ENCODE measurements around the gene ISCU.

Gene ISCU

DNA sequence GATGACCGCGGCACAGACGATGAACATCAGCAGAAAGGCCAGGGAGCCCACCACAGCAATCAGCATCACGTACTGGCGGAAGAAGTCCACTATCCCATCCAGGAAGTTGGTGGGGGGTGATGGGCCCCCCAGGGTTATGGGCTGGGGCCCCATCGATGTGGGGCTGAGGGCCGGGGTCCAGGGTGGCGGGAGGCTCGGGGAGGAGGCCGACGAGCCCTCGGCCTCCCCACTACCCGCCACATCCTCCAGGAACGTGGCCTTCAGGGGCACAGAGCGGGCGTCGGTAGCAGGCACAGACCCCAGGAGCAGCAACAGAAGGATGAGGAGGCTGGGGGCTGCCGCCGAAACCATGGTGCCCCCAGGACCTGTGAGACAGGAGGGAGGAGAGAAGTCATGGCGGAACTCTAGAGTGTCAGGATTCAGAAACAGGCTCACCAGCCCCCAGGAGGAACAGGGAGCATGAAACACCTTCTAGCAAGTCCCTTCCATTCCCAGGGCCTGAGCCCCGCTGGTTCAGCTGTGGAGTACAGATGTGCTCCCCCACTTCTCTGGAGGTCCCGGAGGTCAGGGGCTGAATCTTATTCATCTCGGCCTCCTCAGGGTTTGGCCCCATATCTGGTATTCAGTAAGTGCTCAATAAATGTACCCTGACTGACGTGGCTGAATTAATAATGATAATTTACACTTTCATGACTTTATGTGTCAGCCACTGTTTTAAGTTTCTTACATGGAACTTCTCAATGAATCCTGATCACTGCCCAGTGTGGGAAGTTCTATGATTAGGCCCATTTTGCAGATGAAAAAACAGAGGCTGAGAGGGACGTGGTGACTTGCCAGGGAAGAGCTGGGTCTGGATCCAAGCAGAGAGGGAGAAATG lies 29.9 kb downstream of the ISCU start:
- DNase-seq: no peak

DNA sequence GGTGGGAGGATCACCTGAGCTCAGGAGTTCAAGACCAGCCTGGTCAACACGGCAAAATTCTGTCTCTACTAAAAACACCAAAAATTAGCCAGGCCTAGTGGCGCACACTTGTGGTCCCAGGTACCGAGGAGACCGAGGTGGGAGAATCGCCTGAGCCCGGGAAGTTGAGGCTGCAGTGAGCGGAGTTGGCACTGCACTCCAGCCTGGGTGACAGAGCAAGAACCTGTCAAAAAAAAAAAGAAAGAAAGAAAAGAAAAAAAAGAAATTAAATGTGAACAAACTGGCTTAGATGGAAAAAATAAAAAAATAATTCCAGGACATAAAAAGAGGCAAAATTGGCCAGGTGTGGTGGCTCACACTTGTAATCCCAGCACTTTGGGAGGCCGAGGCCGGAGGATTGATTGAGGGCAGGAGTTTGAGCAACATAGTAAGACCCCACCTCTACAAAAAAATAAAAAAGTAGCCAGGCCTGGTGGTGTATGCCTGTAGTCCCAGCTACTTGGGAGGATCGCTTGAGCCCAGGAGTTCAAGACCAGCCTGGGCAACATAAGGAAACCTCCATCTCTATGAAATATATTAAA lies 32.0 kb downstream of the ISCU start:
- no peak for DNase-seq

DNA sequence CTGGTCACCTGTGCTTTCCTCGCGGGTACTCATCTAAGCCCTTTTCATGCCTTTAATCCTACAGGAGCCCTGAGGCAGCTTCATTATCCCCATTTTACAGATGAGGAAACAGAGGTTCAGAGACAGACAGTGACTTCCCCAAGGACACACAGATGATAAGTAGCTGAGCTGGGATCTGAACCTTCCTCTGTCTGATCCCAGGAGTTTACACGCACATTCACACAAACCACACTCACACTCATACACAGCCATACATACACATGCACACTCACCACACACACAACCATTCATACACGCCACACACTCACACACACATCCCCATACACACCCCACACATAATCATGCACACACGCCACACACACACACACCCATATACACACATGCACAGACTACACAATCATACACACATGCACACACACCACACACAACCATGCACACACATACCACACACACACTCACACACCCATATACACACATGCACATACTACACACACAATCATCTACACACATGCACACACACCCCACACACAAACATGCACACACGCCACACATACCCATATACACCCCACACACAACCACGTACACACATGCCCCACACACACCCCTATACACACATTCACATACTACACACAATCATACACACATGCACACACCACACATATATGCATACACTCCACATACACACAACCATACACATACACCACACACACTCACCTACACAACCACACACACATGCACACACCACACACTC lies 32.7 kb downstream of the ISCU start:
- DNase-seq: no peak

DNA sequence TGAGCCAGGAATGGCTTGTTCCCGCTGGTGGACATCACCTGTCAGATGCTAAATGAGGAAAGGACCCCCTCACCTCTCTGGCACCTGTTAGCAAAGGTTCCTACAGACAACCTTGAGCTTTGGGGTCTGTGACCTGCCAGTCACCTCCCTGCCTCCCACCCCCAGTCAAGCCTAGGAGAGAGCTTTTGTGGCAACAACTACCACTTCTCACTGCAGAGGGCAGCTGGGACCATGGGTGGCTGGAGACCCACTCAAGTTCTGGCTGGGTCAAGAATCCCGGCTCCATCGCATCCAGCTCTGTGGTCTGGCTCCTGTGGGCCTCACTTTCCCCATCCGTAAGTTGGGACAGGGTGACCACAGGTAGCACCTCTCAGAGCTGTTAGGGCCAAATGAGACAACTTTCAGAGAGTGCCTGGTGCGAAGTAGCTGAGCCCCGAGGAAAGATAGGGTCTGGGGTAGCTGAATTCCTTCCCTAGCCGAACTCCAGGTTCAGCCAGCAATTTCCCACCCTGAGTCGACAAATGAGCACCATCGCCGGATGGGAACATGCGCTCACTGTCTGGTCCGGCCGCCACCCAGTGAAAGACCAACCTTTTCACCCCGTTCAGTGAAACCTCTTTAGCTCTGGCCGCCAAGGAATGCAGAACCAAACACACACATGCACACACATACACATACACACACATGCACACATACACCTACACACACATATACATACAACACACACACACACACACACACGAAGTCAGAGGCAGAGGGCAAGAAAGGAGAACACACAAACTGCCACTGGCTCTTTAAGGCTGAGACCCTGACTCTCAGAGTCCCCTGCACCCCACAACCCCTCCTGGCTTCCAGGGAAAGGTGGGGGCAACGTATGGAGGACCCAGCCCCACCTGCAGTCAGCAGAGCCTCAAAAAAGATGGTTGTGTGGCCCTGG lies 33.6 kb downstream of the ISCU start:
- DNase-seq: no peak

DNA sequence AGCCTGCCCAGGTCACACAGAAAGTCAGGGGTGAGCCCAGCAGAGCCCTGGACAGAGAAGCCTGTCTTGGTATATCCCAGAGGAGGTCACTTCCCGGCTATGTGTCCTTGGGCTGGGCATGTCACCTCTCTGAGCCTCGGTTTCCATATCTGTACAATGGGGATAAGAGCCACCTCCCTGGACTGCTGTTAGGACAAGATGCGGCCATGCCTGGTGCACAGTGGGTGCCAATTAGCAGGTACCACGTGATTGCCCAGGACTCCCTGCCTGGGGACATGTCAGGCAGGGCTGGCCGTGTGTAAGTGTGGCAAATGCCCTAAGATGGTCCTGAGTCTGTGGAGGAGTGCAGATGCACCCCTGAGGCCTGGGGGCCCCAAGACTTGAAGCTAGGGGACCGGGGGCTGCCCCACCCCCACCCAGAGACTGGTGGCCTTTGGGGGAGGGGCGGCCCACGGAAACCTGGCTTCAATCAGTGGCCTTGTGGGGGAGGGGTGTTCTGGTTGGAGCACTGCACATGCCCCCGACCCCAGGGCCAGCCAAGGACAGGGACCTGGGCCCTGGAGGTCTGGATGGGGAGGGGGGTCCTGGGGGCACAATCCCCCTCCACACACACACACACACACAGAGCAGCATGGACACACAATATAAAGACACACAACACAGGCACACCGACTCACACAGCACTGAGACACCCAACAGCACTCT lies 34.6 kb downstream of the ISCU start:
- DNase-seq: no peak

DNA sequence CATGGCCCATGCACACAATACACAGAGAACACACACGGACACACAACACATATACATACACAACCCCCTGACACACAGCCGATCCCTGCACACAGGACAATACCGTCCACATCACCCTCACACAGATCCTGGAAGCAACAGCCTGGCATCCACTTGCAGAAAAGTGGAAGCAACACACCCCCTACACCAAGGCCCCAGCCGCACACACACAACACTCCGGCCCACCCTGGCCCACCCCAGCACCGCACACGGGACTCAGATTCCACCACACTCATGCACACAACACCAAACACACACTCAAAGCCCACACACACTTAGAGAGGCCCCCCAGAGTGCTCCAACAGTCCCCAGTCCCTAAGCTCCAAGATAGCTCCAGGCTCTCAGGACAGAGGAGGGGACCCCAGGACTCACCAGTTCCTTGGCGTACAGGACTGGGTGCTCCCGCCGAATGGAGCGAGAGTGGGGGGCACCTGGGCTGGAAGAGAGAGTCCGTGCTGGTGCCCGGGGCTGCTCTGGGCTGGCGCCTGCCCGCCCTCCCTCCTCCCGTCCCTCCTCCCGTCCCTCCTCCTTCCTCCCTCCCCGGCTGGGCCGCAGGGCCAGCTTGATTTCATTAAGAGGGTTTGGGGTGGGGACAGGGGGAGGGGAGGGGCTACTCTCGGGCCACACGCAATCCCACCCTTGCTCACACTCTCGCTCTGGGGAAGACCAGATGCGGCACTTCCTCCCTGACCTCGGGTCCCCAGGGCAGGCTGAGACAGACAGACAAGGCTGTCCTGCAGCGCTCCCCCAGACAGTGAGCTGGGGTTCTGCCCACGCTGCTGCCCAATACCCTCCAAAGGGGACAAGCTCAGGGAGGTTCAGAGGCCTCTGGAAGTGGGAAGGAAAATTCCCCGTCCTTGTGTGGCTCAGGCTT lies 35.4 kb downstream of the ISCU start, which contains the start of gene TMEM119:
Gene TMEM119, minus strand, starts transcription at position 526 of the 913 bp plus-strand sequence. CDS start 5,701 bp downstream, outside the sequence.
- DNase-seq: no peak

DNA sequence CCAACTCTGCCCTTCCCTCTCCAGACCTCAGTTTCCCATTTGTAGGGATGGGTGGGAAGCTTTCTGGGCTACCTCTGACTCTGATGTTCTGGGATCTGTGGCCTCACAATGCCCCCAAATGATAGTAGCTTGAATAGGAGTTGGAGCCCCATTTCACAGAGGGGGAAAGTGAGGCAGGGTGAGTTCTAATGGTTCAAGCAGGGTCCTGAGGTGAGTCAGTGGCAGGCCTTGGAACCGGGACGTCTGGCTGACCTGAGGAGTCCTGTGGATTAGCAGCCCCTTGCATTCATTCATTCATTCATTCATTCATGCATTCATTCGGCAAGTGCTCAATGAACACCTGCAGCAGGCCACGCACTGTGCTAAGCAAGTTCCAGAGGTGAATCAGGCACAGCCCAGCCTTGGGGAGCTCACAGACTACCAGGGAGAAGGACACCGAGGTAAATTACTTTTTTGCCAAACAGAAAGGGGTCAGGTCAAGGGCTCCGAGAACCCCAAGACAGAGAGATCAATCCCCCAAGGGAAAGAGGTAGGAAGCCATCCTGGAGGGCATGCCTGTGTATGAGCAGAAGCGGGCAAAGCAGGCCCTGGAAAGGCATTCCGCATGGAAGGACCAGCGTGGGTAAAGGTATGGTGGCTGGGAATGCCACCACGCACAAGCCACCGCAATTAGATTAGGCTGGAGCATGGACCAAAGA lies 36.3 kb downstream of the ISCU start:
- no peak for DNase-seq

DNA sequence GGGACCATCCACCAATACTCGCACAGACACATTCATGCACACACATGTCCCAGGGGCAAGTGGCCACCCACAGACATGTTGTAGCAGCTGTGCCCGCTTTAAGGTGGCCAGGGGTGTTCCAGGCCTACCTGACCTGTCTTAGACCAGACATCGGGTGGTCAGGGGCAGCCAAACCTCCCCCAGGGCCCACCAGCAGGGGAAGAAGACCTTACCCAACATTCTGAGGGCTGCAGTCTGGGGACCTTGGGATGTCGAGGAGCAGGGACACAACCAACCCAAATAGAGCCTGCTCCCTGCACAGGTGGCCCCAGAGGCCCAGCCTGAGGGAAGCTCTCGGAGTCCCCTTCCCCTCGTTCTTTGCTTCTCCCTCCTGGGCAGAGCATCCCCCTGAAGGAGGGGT lies 37.1 kb downstream of the ISCU start:
- DNase-seq: no peak

DNA sequence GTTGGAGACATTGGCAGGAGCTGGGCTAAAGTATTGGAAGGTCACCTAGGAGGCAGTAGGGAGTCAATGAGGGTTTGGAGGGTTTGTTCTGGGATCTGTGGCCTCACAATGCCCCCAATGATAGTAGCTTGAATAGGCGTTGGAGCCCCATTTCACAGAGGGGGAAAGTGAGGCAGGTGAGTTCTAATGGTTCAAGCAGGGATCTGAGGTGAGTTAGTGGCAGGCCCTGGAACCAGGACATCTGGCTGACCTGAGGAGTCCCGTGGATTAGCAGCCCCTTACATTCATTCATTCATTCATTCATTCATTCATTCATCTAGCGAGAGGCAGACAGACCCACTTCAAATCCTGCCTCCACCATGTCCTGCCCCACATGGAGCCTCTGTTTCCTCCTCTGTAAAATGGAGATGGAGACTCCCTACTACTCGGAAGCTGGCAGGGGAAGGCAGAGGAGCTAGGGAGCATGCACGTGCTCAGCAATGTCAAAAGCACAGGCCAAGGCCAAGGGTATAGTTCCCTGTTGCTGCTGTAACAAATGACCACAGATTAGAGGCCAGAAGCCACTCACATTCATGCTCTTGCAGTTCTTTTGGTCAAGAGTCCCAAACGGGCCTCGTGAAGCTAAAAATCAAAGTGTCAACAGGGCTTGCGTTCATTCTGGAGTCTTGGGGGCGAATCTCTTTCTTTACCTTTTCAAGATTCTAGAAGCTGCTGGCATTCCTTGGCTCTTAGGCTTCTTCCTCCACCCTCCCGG lies 37.7 kb downstream of the ISCU start:
- no peak for DNase-seq

DNA sequence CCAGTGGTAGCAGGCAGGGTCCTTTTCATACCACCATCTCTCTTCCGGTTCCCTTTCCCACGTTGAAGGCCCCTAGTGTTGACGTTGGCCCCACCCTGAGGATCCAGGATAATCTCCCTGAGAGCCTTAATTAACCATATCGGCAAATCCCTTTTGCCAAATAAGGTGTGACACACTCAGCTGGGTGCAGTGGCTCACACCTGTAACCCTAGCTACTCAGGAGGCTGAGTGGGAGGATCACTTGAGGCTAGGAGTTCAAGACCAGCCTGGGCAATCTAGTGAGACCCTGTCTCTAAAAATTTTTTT lies 38.3 kb downstream of the ISCU start:
- DNase-seq: no peak

DNA sequence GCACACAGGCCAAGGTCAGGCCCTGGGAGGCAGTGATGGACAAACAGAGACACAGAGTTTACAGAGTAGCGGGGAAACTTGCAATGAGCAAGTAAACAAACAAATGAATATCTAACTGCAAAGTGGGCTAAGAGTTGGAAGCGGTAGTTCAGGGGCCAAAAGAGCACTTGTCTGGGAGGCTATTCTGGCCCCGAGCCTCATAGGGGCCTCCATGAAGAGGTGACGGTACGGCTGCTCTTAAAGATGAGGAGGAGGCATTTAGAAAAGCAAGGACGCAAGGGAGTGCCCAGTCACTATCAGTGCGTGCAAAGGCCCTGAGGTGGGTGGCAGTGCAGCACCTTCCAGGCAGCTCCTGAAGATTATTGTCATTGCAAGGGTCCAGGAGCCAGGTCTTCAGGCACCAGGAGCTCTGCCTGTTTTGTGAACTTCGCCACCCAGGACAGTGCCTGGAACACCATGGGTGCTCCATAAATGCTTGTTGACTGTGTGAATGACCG lies 39.9 kb downstream of the ISCU start:
- DNase-seq: no peak

DNA sequence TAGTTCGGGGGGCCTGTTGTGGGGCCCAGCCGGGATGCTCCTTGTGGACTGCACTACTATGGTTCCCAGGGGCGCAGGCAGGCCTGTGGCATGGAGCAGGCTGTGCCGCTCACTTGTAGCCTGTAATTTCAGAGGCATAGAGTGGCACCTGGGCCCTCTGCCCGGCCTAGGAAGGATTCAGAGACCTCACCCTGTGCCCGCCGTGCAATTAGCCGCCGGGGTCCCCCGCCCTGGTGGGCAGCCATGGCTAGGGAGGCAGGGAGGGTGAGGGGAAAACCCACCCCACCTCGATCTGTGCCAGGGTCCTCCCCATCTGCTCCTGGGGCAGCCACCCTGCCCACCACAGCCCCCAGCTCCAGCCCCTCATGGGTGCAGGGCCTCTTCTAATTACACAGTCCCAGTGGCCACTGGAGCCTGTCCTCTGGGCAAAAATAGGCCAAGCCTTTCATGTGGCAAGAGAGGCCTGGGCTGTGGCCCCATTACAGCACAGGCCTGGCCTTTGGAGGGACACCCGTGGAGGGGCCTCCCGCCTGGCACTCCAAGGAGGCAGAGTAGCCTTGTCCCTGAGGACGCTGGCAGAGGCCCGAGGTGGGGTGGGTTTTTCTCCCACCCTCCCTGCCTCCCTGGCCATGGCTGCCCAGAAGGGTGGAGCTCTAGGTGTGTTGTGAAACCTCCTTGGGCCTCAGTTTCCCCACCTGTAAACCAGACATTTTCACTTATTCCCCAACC lies 40.7 kb downstream of the ISCU start:
- no peak for DNase-seq

DNA sequence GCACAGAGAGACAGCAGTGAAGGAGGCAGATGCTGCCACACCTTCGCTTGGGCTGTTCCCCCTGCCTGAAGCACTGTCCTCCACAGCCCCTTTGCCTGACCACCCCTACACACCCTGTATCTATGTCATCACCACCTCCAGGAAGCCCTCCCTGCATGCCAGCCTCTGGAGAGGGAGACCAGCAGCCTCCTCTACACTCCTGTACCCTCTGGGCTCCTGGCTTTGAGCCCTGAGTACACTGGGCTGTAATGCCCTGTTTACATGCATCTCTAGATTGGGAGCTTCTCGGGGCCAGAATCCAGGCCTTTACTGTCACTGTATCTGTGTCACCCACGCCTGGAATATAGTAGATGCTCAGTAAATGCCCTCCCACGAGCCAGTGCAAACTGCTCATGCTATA lies 41.3 kb downstream of the ISCU start:
- DNase-seq: no peak

DNA sequence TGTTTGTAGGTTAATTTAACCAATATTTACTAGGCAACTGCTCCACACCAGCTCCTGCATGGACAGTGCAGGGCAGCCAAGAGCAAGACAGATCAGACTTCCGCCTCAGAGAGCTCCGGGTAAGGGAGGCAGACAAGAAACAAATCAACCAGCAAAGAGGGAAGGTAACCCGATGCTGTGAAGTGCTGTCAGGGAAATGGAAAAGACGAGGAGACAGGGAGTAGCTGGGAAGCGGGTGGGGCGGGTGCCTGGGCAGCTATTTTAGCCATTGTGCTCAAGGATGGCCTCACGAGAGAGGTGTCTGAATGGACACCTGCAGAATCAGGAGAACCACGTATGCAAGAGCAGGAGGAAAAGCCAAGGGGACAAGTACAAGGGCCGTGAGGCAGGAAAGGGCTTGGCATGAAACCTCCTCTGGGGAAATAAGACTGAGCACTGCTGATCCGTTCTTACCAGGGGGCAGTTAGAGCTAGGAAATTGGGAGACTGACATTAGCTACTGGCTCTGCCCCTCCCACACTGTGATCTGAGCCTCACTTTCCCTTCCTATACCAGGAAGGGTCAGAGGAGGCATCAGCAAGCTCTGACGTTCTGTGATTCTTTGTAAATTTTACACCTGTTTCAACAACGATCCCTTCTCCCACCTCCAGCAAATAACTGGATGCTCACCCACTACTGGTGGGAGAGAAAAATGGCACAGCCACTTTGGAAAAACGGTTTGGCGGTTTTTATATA lies 42.0 kb downstream of the ISCU start:
- DNase-seq: peak in 1 of 2 experiments; percentile 20

DNA sequence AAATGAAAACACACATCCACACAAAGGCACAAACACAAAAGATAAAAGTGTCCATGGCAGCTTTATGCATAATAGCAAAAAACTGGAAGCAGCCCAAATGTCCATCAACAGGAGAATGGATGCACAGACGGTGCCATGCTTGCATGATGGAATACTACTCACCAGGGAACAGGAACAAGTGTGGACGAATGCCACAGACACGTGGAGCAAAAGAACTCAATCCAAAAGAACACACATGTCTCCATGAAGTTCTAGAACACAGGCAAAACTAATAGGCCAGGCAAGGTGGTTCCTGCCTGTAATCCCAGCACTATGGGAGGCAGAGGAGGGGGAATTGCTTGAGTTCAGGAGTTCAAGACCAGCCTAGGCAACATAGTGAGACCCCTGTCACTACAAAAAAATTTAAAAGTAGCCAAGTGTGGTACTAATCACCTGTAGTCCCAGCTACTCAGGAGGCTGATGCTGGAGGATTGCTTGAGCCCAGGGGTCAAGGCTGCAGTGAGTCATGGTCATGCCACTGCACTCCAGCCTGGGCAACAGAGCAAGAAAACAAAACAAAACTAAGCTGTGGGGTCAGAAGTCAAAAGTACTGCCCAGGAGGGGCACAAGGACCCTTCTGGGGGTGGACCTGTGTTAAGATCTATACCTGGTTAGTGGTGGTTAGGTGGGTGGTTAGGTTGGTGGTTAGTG lies 42.7 kb downstream of the ISCU start:
- no peak for DNase-seq

DNA sequence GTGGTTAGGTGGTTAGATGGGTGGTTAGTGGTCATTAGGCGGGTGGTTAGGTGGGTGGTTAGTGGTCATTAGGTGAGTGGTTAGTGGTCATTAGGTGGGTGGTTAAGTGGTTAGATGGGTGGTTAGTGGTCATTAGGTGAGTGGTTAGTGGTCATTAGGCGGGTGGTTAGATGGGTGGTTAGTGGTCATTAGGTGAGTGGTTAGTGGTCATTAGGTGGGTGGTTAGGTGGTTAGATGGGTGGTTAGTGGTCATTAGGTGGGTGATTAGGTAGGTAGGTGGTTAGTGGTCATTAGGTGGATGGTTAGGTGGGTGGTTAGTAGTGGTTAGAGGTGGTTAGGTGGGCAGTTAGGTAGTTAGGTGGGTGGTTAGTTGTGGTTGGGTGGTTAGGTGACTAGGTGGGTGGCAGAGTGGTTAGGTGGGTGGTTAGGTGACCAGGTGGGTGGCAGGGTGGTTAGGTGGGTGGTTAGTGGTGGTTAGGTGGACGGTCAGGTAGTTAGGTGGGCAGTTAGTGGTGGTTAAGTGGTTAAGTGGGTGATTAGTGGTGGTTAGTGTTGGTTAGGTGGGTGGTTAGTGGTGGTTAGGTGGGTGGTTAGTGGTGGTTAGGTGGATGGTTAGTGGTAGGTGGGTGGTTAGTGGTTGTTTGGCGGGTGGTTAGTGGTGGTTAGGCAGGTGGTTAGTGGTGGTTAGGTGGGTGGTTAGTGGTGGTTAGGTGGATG lies 43.5 kb downstream of the ISCU start:
- DNase-seq: no peak

DNA sequence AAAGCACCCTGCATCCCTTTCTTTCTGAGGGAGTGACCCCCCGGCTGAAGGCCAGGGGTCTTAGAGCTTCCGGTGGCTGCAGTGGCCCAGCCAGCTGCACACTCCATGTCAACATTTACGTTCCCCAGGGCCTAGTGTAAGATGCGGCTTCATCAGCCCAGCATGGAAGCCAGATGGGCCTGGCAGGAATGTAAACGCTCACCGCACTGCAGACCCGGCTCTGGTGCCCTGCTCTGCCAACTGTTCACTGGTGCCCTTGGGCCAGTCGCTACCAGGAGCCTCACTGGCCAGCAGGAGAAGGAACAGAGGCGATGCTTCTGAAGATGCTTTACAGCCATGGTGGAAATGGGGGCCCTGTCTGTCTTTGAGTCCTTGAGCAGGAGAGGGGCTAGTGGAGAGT lies 44.1 kb downstream of the ISCU start:
- DNase-seq: no peak

All from NCI-H187 (cell line).